Stimulated activated naive B cell treated with anti-CD40 and anti-IgM and Interleukin-4, amounts not matched to agents 10 μg/mL and 1 μg/mL and 100 μg/mL, for 72 hours (primary cell): ENCODE measurements around the gene OSBPL5.

Experiments used
- ATAC-seq, 2 donors: fragments of 150-1000 bp; cut with Tn5 transposase; replicated peaks; 2 replicates each; pipeline ENCODE4 v1.10.0; 2021; ENCODE audit warnings: moderate library complexity in 1 of 2
- DNase-seq: peaks from one replicate; pipeline ENCODE4 v3.0.0; 2021
- H3K27ac Mint-ChIP-seq: one replicate; pipeline ENCODE4 v1.8.0; 2022; ENCODE audit warnings: mild to moderate bottlenecking, mixed read lengths
- H3K27me3 Mint-ChIP-seq, 2 donors: one replicate each; pipeline ENCODE4 v1.8.0; 2022; ENCODE audit warnings: mixed read lengths in 2 of 2
- H3K36me3 Mint-ChIP-seq, 2 donors: one replicate each; pipeline ENCODE4 v1.8.0; 2022; ENCODE audit warnings: mixed read lengths in 2 of 2, mild to moderate bottlenecking in 1 of 2
- H3K4me1 Mint-ChIP-seq, 2 donors: one replicate each; pipeline ENCODE4 v1.8.0; 2022; ENCODE audit warnings: mixed read lengths in 2 of 2, mild to moderate bottlenecking in 1 of 2
- H3K4me3 Mint-ChIP-seq, 2 donors: one replicate each; pipeline ENCODE4 v1.8.0; 2022; ENCODE audit warnings: mild to moderate bottlenecking in 2 of 2, mixed read lengths in 2 of 2, moderate library complexity in 1 of 2
- H3K9me3 Mint-ChIP-seq, 2 donors: one replicate each; pipeline ENCODE4 v1.8.0; 2022; ENCODE audit warnings: mixed read lengths in 2 of 2, mild to moderate bottlenecking in 1 of 2

Gene OSBPL5

GRCh38 chr11:3201677-3202181 lies 36.6 kb upstream of the OSBPL5 start:
- ATAC-seq (no peak), DNase-seq (no peak)
- H3K27ac Mint-ChIP-seq, result no peak overlapping the region
- no peaks in the 10 kb centered on the region for H3K9me3 Mint-ChIP-seq
- H3K27me3 Mint-ChIP-seq, result peaks cover 22 to 29% of the 10 kb centered on the region in 2 donors
- H3K4me3 Mint-ChIP-seq, result no peak overlapping the region
- no peaks in the 10 kb centered on the region for H3K4me1 Mint-ChIP-seq
- no peaks in the 10 kb centered on the region for H3K36me3 Mint-ChIP-seq

- H3K27me3 Mint-ChIP-seq, result peaks cover 22 to 30% of the 10 kb centered on the region in 2 donors
- H3K4me1 Mint-ChIP-seq, result no peaks in the 10 kb centered on the region
- DNase-seq (no peak), ATAC-seq (no peak)
- H3K27ac Mint-ChIP-seq, result no peak overlapping the region
- H3K36me3 Mint-ChIP-seq, result no peaks in the 10 kb centered on the region
- H3K9me3 Mint-ChIP-seq, result no peaks in the 10 kb centered on the region
- no peak overlapping the region for H3K4me3 Mint-ChIP-seq
These were observed 36.0 kb upstream of the OSBPL5 start for GRCh38 chr11:3201112-3201581.

- ATAC-seq, result no peak
These were observed 35.4 kb upstream of the OSBPL5 start for GRCh38 chr11:3200388-3201111.

GRCh38 chr11:3199537-3200295 lies 34.6 kb upstream of the OSBPL5 start:
- Mint-ChIP-seq H3K36me3 (no peaks in the 10 kb centered on the region), H3K27me3 (peaks cover 22 to 34% of the 10 kb centered on the region in 2 donors), H3K27ac (no peak overlapping the region), H3K4me1 (no peaks in the 10 kb centered on the region), H3K9me3 (no peaks in the 10 kb centered on the region), H3K4me3 (no peak overlapping the region)
- DNase-seq (no peak), ATAC-seq (no peak)

More at GRCh38 chr11:3200388-3201111, 35.4 kb upstream of the OSBPL5 start:
- no peak overlapping the region for H3K27ac Mint-ChIP-seq
- H3K4me3 Mint-ChIP-seq, result no peak overlapping the region
- no peaks in the 10 kb centered on the region for H3K9me3 Mint-ChIP-seq
- no peaks in the 10 kb centered on the region for H3K36me3 Mint-ChIP-seq
- H3K27me3 Mint-ChIP-seq, result peaks cover 22 to 34% of the 10 kb centered on the region in 2 donors
- no peak for DNase-seq
- H3K4me1 Mint-ChIP-seq, result no peaks in the 10 kb centered on the region

GRCh38 chr11:3198815-3199214 lies 33.7 kb upstream of the OSBPL5 start:
- Mint-ChIP-seq H3K4me3 (no peak overlapping the region), H3K27me3 (peaks cover 22 to 34% of the 10 kb centered on the region in 2 donors), H3K27ac (no peak overlapping the region), H3K9me3 (no peaks in the 10 kb centered on the region), H3K36me3 (no peaks in the 10 kb centered on the region), H3K4me1 (no peaks in the 10 kb centered on the region)
- DNase-seq (no peak), ATAC-seq (no peak)

- no peaks in the 10 kb centered on the region for H3K36me3 Mint-ChIP-seq
- H3K4me3 Mint-ChIP-seq, result no peak overlapping the region
- H3K4me1 Mint-ChIP-seq, result no peaks in the 10 kb centered on the region
- H3K27me3 Mint-ChIP-seq, result peaks cover 20 to 34% of the 10 kb centered on the region in 2 donors
- no peak overlapping the region for H3K27ac Mint-ChIP-seq
- ATAC-seq (no peak), DNase-seq (no peak)
- no peaks in the 10 kb centered on the region for H3K9me3 Mint-ChIP-seq
These were observed 32.9 kb upstream of the OSBPL5 start for GRCh38 chr11:3197878-3198528.

GRCh38 chr11:3197044-3197695 lies 32.1 kb upstream of the OSBPL5 start:
- Mint-ChIP-seq H3K36me3 (no peaks in the 10 kb centered on the region), H3K27me3 (peaks cover 13 to 27% of the 10 kb centered on the region in 2 donors), H3K4me1 (no peaks in the 10 kb centered on the region), H3K27ac (no peak overlapping the region), H3K4me3 (no peak overlapping the region), H3K9me3 (no peaks in the 10 kb centered on the region)
- ATAC-seq (no peak), DNase-seq (no peak)

GRCh38 chr11:3196161-3197043 lies 31.3 kb upstream of the OSBPL5 start:
- DNase-seq (no peak), ATAC-seq (peak in 1 of 2 donors; percentile 23)
- Mint-ChIP-seq H3K4me3 (no peak overlapping the region), H3K27ac (no peak overlapping the region), H3K9me3 (no peaks in the 10 kb centered on the region), H3K36me3 (no peaks in the 10 kb centered on the region), H3K4me1 (no peaks in the 10 kb centered on the region), H3K27me3 (peaks cover 13 to 20% of the 10 kb centered on the region in 2 donors)

GRCh38 chr11:3195251-3196160 lies 30.4 kb upstream of the OSBPL5 start:
- DNase-seq (no peak), ATAC-seq (no peak)
- Mint-ChIP-seq H3K27ac (no peak overlapping the region), H3K27me3 (peaks cover 7 to 18% of the 10 kb centered on the region in 2 donors), H3K9me3 (no peaks in the 10 kb centered on the region), H3K4me1 (no peaks in the 10 kb centered on the region), H3K4me3 (no peak overlapping the region), H3K36me3 (no peaks in the 10 kb centered on the region)

GRCh38 chr11:3194016-3194816 lies 29.1 kb upstream of the OSBPL5 start:
- Mint-ChIP-seq H3K9me3 (no peaks in the 10 kb centered on the region), H3K36me3 (no peaks in the 10 kb centered on the region)

GRCh38 chr11:3193373-3194015 lies 28.4 kb upstream of the OSBPL5 start:
- no peaks in the 10 kb centered on the region for H3K9me3 Mint-ChIP-seq
- DNase-seq, result no peak
- no peaks in the 10 kb centered on the region for H3K36me3 Mint-ChIP-seq
- ATAC-seq, result no peak
- no peak overlapping the region for H3K27ac Mint-ChIP-seq
- no peak overlapping the region for H3K4me3 Mint-ChIP-seq
- H3K4me1 Mint-ChIP-seq, result no peaks in the 10 kb centered on the region
- H3K27me3 Mint-ChIP-seq, result peaks cover 0 to 10% of the 10 kb centered on the region in 2 donors

More at GRCh38 chr11:3194016-3194816, 29.1 kb upstream of the OSBPL5 start:
- Mint-ChIP-seq H3K27me3 (peaks cover 0 to 10% of the 10 kb centered on the region in 2 donors), H3K4me3 (no peak overlapping the region), H3K27ac (no peak overlapping the region), H3K4me1 (no peaks in the 10 kb centered on the region)
- DNase-seq, result no peak
- no peak for ATAC-seq
